ENCODE measurements around the gene PYY.
A peak's percentile ranks its signal among the peaks of the same experiment; 100 is the strongest.
"Not testable (repeated sequence)": the region's sequence is repeated elsewhere in the genome, so short reads cannot be mapped to it uniquely, and the experiment has no call there.

PYY gene

GRCh38 chr17:43946781-43947180, 7.0 kb downstream of the PYY start:
- no peak for DNase-seq (ENCODE audit: extremely low read depth, low read depth)
- no peak overlapping the region for H3K4me3 ChIP-seq (replicated peaks; ENCODE audit: low read depth, low read length)
- TF ChIP-seq CTCF (IDR thresholded peaks at IDR 0.05; ENCODE audit: low read depth, low read length, missing control alignments): no peak

GRCh38 chr17:43945074-43945829, 8.5 kb downstream of the PYY start:
- H3K4me3 ChIP-seq (replicated peaks; ENCODE audit: low read depth, low read length): no peak overlapping the region
- no peak for DNase-seq (ENCODE audit: extremely low read depth, low read depth)
- TF ChIP-seq CTCF (IDR thresholded peaks at IDR 0.05; ENCODE audit: low read depth, low read length, missing control alignments): no peak

- TF ChIP-seq CTCF (IDR thresholded peaks at IDR 0.05; ENCODE audit: low read depth, low read length, missing control alignments): no peak
- DNase-seq (ENCODE audit: extremely low read depth, low read depth): no peak
- H3K4me3 ChIP-seq (replicated peaks; ENCODE audit: low read depth, low read length): no peak within 1 kb of the TSS
Measured at GRCh38 chr17:43942051-43942685, 11.6 kb downstream of the PYY start, which contains the start of gene PPY. Gene PPY (minus strand): TSS chr17:43942476. CDS start chr17:43941654, 822 bp downstream.

GRCh38 chr17:43940630-43941029, 13.1 kb downstream of the PYY start:
- TF ChIP-seq CTCF (IDR thresholded peaks at IDR 0.05; ENCODE audit: low read depth, low read length, missing control alignments): peak; percentile 69
- no peak for DNase-seq (ENCODE audit: extremely low read depth, low read depth)
- H3K4me3 ChIP-seq (replicated peaks; ENCODE audit: low read depth, low read length): no peak overlapping the region

- TF ChIP-seq CTCF (IDR thresholded peaks at IDR 0.05; ENCODE audit: low read depth, low read length, missing control alignments): no peak
- no peak for DNase-seq (ENCODE audit: extremely low read depth, low read depth)
- no peak overlapping the region for H3K4me3 ChIP-seq (replicated peaks; ENCODE audit: low read depth, low read length)
Measured at GRCh38 chr17:43939886-43940285, 13.9 kb downstream of the PYY start.

- DNase-seq (ENCODE audit: extremely low read depth, low read depth); H3K4me3 ChIP-seq (replicated peaks; ENCODE audit: low read depth, low read length): not testable (repeated sequence)
Measured at GRCh38 chr17:43939452-43939851, 14.3 kb downstream of the PYY start.

- TF ChIP-seq CTCF (IDR thresholded peaks at IDR 0.05; ENCODE audit: low read depth, low read length, missing control alignments): no peak
- H3K4me3 ChIP-seq (replicated peaks; ENCODE audit: low read depth, low read length): no peak overlapping the region
- DNase-seq (ENCODE audit: extremely low read depth, low read depth): no peak
Measured at GRCh38 chr17:43938838-43939182, 14.9 kb downstream of the PYY start.
